Activated naive CD4-positive, alpha-beta T cell treated with anti-CD3 and anti-CD28 coated beads, Interleukin-2, amount 50 U/mL, for 16 hours (primary cell): ENCODE data around the gene G2E3.
"Not testable (repeated sequence)": the region's sequence is repeated elsewhere in the genome, so short reads cannot be mapped to it uniquely, and the experiment has no call there.

Experiments
- DNase-seq: peaks from one replicate; pipeline ENCODE4 v3.0.0-alpha.2; 2020

G2E3 gene

DNA sequence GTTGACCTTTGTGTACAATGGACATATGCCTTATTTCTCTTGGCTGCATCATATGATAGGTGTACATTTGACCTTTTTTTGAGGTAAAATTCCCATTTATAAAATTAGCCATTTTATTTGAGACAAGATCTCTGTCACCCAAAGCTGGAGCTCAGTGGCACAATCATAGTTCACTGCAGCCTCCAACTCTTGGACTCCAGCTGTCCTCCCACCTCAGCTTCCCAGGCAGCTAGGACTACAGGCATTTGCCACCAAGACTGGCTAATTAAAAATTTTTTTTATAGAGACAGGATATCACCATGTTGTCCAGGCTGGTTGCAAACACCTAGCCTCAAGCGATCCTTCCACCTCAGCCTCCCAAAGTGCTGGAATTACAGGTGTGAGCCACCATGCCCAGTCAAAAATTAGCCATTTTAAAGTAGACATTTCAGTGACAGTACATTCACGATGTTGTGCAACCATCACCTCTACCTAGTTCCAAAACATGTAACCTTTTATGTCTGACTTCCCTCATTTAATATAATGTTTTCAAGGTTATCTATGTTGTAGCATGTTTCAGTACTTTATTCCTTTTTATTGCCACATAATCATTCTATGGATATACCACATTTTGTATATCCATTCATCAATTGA lies 5.4 kb downstream of the G2E3 start:
- no peak for DNase-seq

DNA sequence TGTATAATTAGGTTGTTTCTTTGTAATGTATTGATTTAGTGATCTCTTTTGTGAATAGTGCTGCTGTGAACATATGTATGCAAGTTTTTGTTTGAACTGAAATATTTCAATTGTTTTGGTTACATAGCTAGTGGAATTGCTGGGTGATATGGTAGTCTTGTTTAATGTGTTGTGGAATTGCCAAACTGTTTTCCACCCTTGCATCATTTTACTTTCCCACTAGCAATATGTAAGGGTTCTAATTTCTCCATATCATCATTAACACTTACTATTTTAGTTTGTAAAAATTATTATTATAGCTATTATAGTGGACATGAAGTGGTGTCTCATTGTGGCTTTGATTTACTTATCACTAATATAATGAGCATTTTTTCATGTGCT lies 5.9 kb downstream of the G2E3 start:
- no peak for DNase-seq

DNA sequence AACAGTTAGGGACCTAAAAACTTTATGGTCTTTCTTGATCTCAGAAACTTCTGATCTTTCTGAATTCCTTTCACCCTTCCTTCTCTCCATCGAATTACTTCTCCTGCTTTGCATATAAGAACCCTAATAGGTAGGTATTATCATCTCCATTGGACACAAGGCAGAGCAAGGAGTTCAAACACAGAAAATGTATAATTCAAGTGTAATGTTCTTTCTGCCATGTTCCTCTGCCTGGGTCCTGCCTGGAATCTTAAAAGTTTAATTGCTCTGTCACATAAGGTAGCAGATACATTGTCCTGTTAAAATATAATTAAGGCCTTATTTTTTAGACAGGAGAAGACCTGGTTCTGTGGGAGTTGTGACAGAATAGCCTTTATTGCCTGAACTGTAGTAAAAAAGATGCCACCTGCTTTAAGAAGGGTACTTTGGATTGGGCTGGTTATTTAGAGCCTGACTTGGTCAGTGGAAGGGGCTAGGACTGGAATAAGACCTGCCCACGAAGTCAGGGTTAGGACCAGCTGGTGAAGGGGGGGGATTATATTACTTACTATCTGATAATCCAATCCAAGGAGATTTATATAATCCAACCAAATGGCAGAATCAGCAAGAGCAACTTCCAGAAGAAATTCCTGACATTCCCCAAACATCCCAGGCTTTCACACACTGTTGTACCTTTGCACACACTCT lies 10.4 kb downstream of the G2E3 start:
- DNase-seq: no peak

DNA sequence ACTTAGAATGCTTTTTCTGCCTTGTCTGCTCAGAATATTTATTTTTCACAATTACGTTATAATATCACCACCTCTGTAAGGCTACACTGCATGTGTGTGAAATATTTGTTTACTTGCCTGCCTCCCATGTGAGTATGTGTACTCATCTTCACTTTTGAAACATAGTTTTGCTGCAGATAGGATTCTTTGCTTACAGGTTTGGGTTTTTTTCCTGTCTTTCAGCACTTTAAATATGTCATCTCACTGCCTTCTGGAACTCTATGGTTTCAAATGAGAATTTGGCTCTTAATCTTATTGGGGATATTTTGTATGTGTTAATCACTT lies 10.9 kb downstream of the G2E3 start:
- no peak for DNase-seq

DNA sequence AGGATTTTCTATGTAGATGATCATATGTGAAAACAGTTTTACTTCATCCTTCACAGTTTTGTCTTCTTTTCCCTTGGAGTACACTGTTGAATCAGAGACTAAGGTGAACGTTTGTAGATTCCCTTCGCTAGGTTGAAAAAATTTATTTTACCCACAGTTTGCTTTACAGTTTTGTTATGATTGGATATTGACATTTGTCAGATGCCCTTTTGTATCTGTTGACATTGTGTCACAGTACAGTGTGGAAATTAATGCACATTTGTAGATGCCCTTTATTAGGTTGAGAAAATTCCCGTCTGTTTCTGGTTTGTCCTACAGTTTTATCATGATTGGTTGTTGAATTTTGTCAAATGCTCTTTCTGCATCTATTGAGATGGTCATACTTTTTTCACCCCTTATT lies 13.3 kb downstream of the G2E3 start:
- no peak for DNase-seq

DNA sequence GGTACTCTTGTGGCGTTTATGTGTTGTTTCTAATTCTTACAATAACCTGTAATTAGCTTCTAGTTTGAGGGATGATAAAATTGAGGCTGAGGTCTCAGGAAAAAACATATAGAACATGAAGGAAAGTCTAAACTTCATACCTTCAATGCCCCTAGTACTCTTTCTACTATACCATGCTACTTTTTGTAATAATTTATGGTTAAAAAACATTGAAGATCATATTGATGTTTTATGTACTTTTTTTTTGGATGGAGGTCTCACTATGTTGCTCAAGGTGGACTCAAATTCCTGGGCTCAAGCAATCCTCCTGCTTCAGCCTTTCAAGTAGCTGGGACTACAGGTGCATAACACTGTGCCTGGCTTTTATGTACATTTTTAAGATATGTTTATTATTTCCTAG lies 13.8 kb downstream of the G2E3 start:
- no peak for DNase-seq

DNA sequence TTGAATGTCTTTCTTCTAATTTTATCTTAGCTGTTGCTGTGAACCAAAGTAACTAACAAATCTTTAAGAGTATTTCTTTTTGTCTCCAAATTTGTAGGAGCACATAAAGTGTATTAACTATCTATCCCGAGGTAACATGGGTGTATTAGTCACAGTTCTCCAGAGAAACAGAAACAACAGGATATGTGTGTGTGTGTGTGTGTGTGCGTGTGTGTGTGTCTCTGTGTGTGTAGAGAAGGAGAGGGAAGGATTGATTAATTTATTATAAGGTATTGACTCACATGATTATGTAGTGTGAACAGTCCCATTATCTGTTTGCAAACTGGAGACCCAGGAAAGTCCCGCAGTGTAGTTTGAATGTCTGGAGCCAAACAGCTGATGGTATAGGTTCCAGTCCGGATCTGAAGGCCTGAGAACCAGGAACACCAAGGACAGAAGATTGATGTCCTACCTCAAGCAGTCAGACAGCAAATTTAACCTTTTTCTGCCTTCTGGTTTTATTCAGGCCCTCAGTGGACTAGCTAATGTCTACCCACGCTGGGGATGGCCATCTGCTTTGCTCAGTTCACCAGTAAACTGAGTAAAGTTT lies 14.4 kb downstream of the G2E3 start:
- DNase-seq: no peak

DNA sequence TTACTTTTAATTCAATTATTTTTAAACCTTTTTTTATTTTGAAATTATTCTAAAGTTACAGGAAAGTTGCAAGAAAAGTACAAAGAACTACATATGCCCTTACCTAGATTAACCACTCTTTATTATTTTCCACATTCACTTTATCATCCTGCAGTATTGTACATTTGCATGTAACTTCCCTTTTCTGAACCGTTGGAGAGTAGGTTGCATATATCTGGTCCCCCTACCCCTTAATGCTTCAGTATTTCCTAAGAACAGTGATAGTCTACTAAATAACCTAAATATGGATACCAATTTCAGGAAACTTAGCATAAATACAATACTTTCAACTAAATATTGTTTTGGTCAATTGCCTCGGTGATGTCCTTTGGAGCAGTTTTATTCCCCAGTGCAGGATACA lies 15.0 kb downstream of the G2E3 start:
- DNase-seq: no peak

DNA sequence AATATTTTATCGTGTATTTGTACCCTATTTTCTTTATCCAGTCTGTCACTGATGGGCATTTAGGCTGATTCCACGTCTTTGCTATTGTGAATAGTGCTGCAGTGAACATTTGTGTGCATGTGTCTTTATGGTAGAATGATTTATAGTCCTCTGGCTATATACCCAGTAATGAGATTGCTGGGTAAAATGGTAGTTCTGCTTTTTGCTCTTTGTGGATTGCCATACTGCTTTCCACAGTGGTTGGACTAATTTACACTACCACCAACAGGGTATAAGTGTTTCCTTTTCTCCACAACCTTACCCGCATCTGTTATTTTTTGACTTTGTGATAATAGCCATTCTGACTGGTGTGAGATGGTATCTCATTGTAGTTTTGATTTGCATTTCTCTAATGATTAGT lies 15.8 kb downstream of the G2E3 start:
- not testable (repeated sequence) for DNase-seq

DNA sequence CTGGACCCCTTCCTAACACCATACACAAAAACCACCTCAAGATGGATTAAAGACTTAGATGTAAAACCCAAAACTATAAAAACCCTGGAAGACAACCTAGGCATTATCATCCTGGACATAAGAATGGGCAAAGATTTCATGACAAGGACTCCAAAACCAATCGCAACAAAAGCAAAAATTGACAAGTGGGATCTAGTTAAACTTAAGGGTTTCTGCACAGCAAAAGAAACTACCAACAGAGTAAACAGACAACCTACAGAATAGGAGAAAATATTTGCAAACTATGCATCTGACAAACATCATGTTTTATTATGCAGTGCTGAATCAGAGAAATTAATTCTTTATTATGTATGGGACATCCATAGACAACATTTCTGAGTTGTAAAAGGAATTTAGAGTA lies 17.4 kb downstream of the G2E3 start:
- DNase-seq: not testable (repeated sequence)

DNA sequence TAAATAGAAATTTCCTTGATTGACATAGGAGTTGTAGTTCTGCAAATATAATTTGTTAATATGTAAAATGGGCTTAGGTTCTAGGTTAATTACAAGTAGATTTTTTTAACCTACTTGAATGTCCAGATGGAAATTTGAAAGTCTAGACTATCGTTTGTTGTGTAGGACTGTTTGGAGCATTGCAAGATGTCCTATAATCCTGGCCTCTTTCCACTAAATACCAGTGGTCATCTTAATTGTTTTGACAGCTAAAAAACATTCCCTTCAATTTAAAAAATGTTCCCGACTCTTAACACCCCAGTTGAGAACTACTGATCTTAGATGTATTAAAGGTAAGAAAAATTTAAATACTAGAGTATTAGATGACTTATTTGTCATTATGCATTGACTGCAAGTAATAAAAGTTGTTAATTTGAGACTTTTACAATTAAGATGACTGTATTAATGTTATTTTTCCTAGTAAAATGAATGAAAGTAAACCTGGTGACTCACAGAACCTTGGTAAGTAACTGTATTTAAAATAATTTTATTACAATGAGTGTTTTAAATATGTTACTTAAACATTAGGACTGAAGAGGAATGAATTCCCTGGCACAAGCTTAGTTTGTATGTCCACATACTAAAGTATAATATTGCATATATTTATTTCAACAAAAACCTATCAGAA lies 21.8 kb downstream of the G2E3 start:
- DNase-seq: no peak

DNA sequence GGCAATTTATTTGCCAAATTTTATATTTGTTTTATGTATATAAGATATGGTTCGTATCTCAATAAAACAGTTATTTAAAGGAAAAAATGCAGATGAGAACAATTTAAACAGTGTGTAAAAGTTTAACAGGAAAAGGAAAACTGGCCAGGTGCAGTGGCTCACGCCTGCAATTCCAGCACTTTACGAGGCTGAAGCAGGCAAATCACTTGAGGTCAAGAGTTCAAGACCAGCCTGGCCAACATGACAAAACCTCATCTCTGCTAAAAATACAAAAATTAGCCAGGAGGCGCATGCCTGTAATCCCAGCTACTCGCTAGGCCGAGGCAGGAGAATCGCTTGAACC lies 22.3 kb downstream of the G2E3 start:
- DNase-seq: no peak

DNA sequence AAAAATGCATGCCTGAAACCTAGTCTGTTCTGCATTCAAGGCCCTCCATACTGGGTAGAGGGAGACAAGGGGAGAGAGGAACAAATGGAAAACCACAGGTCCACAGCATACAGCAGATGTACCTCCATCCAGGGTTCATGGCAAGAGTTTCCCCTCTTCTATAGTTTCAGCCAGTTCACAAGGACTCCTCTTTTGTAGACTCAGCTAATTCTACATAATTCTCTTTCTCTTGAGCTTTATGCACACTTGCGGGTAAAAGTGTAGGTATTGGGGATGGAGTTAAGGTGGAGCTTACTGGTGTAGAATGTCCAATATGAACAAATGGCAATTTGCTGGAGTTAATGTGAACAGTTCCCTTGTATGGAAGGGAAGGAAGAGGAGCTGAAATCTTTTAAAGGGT lies 23.4 kb downstream of the G2E3 start:
- no peak for DNase-seq

DNA sequence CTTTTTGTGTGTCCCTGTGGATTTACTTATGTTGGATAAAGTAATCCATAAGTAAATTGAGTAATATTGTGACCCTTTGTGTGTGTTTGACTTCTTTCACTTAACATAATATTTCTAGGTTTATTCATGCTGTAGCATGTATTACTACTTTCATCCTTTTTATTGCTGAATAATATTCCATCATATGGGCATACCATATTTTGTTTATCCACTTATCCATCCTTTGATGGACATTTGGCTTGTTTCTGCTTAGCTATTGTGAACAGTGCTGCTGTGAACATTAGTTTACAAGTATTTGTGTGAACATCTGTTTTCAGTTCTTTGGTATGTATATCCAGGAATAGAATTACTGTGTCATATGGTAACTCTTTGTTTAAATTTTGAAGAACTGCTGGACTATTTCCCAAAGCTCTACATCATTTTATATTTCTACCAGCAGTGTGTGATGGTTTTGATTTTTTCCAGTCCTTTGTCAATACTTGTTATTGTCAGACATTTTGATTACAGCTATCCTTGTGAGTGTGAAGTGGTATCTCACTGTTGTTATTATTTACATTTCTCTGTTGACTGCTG lies 25.2 kb downstream of the G2E3 start:
- no peak for DNase-seq

DNA sequence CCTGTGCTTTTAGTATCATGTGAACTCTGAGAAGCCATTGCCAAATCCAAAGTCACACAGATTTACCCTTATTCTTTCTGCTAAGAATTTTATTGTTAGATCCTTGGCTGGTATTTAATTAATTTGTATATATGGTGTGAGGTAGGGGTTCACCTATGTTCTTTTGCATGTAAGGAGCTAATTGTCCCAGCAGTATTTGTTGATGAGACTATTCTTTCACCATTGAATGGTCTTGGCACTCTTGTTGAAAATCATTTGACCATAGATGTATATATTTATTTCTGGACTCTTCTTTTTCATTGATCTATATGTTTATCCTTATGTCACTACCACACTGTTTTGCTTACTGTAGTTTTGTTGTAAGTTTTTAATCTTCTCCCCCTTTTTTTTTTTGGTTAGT lies 26.2 kb downstream of the G2E3 start:
- no peak for DNase-seq

DNA sequence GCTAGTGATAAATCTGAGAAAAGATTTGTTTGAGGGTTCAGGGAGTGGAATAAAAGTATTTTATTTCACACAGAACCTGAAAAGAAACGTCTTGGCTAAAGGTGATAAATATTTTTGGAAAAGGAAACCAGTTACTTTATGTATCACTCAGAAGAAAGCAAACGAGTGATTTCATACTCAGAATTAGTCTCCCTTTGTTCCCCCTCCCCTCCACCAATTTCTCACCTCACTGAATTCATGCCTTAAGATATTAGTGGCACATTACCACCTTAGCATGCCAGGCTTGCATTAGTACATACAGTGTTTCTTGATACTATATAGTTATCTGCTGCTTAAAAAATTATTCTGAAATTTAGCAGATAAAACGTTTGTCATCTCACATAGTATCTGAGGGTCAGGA lies 28.2 kb downstream of the G2E3 start:
- no peak for DNase-seq

DNA sequence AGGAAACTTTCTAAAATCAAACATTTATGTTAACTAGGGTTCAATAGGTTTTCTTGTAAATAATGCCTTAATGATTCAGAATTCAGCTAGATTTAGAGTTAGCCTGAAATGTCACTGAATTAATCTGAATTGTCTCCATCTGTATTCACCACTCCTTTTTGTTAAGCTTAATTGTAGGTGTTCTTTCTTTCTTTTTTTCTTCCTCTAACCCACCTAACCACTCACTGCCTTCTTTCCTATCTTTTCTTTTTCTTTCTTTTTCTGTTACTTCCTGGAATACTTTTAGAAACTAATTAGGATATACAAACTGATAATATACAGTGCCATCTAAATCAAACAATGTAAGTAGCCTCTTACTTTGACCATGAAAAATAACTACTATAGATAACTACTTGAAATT lies 29.9 kb downstream of the G2E3 start:
- DNase-seq: no peak

DNA sequence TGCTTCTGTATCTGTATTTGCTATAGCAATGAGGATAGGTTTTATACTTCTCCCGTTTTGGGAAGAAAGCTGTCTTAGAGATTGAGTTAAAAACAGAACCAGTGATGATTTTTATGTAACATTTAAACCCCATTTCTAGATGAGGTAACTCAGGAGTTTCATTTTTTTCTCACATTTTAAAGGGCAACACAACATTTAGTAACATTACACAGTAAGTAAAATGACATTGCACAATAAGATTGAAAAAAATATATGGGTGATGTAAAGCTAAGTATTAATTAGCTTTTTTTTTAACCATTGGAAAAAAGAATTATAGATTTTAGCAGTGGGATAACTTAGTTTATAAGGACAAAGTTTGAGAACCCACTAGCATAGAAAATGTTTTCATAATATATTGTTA lies 38.0 kb downstream of the G2E3 start:
- no peak for DNase-seq

DNA sequence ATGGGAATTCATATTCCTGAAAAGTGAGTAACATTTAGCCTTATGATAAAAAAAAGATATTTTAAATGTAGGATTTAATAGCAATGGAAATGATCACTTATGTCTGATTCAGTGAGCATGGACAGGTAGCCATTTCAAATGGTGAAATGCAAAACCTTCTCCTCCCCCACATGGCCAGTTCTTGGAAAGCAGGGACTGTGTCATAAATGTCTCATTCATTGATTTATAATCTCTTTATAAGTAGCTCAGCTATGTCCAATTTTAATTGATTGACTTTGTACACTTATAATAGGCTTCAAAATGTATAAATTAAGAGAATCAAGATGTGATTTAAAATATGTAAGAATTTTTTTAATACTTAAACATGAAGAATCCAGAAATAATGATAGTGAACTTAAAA lies 38.5 kb downstream of the G2E3 start:
- DNase-seq: no peak

DNA sequence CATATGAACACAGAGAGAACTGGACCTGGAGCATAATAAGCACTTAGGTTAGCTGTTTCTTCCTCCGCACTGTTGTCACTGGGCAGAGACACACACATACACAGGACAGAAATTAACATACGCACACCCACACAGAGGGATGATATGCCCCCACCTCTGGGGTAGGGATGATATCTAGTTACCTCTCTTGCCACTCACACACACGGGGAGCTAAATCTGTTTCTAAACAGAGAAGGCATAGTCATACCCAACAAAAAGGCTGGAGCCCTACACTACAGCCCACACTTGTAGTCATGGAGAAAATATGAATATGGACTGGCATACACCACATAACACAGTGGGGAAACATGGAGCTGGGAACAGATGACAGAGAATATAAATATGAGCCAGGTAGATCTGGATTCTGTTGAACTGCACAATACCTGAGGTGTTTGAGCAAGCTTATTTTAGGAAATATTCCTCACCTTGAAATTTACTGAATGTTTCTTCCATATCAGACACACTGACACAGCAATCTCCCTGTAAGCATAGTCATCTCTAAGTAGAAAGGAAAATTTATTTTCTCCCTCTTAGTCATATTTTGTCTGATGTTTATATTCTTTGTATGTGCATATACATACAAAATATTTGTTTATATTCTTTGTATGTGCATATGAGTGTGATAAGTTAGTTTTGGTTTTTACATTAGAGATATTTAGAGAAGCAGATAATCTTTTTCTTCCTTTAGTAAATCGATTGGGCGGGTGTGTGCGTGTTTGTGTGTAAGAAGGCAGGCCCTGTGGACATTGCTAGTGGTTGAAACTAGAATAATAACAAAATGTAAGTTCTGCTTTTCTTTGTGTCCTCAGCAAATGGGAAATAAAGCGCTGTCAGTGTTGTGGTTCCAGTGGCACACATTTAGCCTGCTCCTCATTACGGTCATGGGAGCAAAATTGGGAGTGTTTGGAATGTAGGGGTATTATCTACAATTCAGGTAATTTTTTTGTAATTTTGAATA lies 42.3 kb downstream of the G2E3 start:
- no peak for DNase-seq

DNA sequence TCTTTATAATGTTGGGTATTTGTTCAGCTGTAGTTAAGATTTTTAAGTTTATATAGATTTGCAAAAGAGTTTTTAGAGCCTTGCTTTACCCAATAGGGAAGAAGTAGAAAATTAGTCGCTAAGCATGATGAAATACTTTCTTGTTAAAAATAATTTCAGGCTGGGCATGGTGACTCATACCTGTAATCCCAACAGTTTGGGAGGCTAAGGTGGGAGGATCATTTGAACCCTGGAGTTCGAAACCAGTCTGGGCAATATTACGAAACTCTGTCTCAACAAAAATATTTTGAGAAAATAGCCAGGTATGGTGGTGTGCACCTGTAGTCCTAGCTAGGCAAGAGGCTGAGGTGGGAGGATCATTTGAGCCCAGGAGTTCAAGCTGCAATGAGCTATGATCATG lies 44.4 kb downstream of the G2E3 start:
- no peak for DNase-seq

DNA sequence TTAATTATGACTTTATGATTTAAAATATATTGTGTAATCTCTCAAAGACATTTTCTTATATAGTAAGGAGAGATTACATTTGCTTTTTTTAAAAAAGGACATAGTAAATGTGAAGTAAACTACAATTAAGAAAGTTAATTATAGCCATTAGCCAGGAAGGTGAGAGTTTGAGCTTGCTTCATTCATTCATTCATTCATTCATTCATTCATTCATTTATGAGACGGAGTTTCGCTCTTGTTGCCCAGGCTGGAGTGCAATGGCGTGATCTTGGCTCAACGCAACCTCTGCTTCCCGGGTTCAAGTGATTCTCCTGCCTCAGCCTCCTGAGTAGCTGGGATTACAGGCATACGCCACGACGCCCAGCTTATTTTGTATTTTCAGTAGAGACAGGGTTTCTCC lies 45.7 kb downstream of the G2E3 start:
- DNase-seq: not testable (repeated sequence)
